Nephron (organoid): ENCODE results near the gene SLC9A4.
"Not testable (repeated sequence)": the region's sequence is repeated elsewhere in the genome, so short reads cannot be mapped to it uniquely, and the experiment has no call there.

Experiments
- H3K27ac Mint-ChIP-seq, 3 experiments: 2 replicates each; pipeline ENCODE4 v1.8.0; 2020; ENCODE audit warnings: mixed read lengths in 3 of 3, mild to moderate bottlenecking in 2 of 3, moderate library complexity in 1 of 3
- H3K27me3 Mint-ChIP-seq: 2 replicates; pipeline ENCODE4 v1.8.0; 2021; ENCODE audit warnings: low read depth, mild to moderate bottlenecking, moderate library complexity, mixed read lengths
- H3K36me3 Mint-ChIP-seq: 2 replicates; pipeline ENCODE4 v1.8.0; 2020; ENCODE audit warnings: low read depth, mixed read lengths
- H3K4me1 Mint-ChIP-seq: 2 replicates; pipeline ENCODE4 v1.8.0; 2020; ENCODE audit warnings: mixed read lengths
- H3K4me3 Mint-ChIP-seq, 3 experiments: 2 replicates each; pipeline ENCODE4 v1.8.0; 2020; ENCODE audit warnings: mild to moderate bottlenecking in 3 of 3, mixed read lengths in 3 of 3, moderate library complexity in 2 of 3
- H3K9me3 Mint-ChIP-seq: 2 replicates; pipeline ENCODE4 v1.8.0; 2020; ENCODE audit warnings: mixed read lengths
- CTCF ChIP-seq, 3 experiments: fragments of 200-600 bp; sonication (generic); IDR thresholded peaks; one replicate each; pipeline ENCODE4 v1.5.0; 2021; ENCODE audit warnings: antibody characterized with exemption in 3 of 3; ENCODE audit not compliant: unreplicated experiment in 3 of 3

SLC9A4 gene

GRCh38 chr2:102547462-102547861 lies 74.4 kb downstream of the SLC9A4 start:
- H3K4me1 Mint-ChIP-seq: no peaks in the 10 kb centered on the region
- peaks cover 27% of the 10 kb centered on the region for H3K9me3 Mint-ChIP-seq
- no peaks in the 10 kb centered on the region for H3K27me3 Mint-ChIP-seq
- H3K4me3 Mint-ChIP-seq: no peak overlapping the region
- TF ChIP-seq CTCF (IDR thresholded peaks at IDR 0.05; ENCODE audit: unreplicated experiment in 3 of 3): no peak
- H3K27ac Mint-ChIP-seq: no peak overlapping the region
- peaks cover 4% of the 10 kb centered on the region for H3K36me3 Mint-ChIP-seq

- Mint-ChIP-seq H3K9me3 (peaks cover 32% of the 10 kb centered on the region), H3K4me1 (no peaks in the 10 kb centered on the region), H3K36me3 (peaks cover 4% of the 10 kb centered on the region), H3K27ac (no peak overlapping the region), H3K4me3 (no peak overlapping the region), H3K27me3 (no peaks in the 10 kb centered on the region)
- TF ChIP-seq CTCF (IDR thresholded peaks at IDR 0.05; ENCODE audit: unreplicated experiment in 3 of 3): no peak
Measured at GRCh38 chr2:102549027-102549426, 76.0 kb downstream of the SLC9A4 start.

- peaks cover 4% of the 10 kb centered on the region for H3K36me3 Mint-ChIP-seq
- no peaks in the 10 kb centered on the region for H3K4me1 Mint-ChIP-seq
- no peak for TF ChIP-seq CTCF (IDR thresholded peaks at IDR 0.05; ENCODE audit: unreplicated experiment in 3 of 3)
- H3K9me3 Mint-ChIP-seq: peaks cover 32% of the 10 kb centered on the region
- no peaks in the 10 kb centered on the region for H3K27me3 Mint-ChIP-seq
- H3K27ac Mint-ChIP-seq: no peak overlapping the region
- H3K4me3 Mint-ChIP-seq: no peak overlapping the region
Measured at GRCh38 chr2:102550151-102550550, 77.1 kb downstream of the SLC9A4 start.

GRCh38 chr2:102551329-102552096 lies 78.5 kb downstream of the SLC9A4 start:
- H3K27me3 Mint-ChIP-seq: no peaks in the 10 kb centered on the region
- peaks cover 4% of the 10 kb centered on the region for H3K36me3 Mint-ChIP-seq
- H3K27ac Mint-ChIP-seq: no peak overlapping the region
- no peak overlapping the region for H3K4me3 Mint-ChIP-seq
- H3K4me1 Mint-ChIP-seq: peaks cover 7% of the 10 kb centered on the region
- TF ChIP-seq CTCF (IDR thresholded peaks at IDR 0.05; ENCODE audit: unreplicated experiment in 3 of 3): no peak
- peaks cover 32% of the 10 kb centered on the region for H3K9me3 Mint-ChIP-seq

- H3K36me3 Mint-ChIP-seq: peaks cover 4% of the 10 kb centered on the region
- peaks cover 21% of the 10 kb centered on the region for H3K9me3 Mint-ChIP-seq
- H3K4me3 Mint-ChIP-seq: no peak overlapping the region
- H3K27me3 Mint-ChIP-seq: no peaks in the 10 kb centered on the region
- H3K27ac Mint-ChIP-seq: no peak overlapping the region
- peaks cover 8% of the 10 kb centered on the region for H3K4me1 Mint-ChIP-seq
- TF ChIP-seq CTCF (IDR thresholded peaks at IDR 0.05; ENCODE audit: unreplicated experiment in 3 of 3): no peak
Measured at GRCh38 chr2:102553601-102554000, 80.6 kb downstream of the SLC9A4 start.

GRCh38 chr2:102558463-102558862 lies 85.4 kb downstream of the SLC9A4 start:
- Mint-ChIP-seq H3K9me3 (peaks cover under 1% of the 10 kb centered on the region), H3K4me3 (no peak overlapping the region), H3K27ac (no peak overlapping the region), H3K4me1 (peaks cover 8% of the 10 kb centered on the region), H3K36me3 (no peaks in the 10 kb centered on the region), H3K27me3 (no peaks in the 10 kb centered on the region)
- no peak for TF ChIP-seq CTCF (IDR thresholded peaks at IDR 0.05; ENCODE audit: unreplicated experiment in 3 of 3)

- not testable (repeated sequence) for H3K36me3 Mint-ChIP-seq, H3K27me3 Mint-ChIP-seq, H3K27ac Mint-ChIP-seq, H3K4me3 Mint-ChIP-seq, H3K4me1 Mint-ChIP-seq
- peaks cover 12% of the 10 kb centered on the region for H3K9me3 Mint-ChIP-seq
Measured at GRCh38 chr2:102562542-102562941, 89.5 kb downstream of the SLC9A4 start.
